H1 (cell line): Measurements from ENCODE around the gene NUBP2. TPM values are rescaled to one million over a fixed set of nuclear protein-coding genes. Genes with fewer than 3 reads are reported as not detected.

Experiments used
- CTCF ChIA-PET: fragments of 300-600 bp; sonication (Branson Sonifier 250); formaldehyde crosslinking; loops from one replicate; lab custom pipeline; 2021; ENCODE audit not compliant: partially characterized antibody; lab: Charles Lee
- POLR2A ChIA-PET: fragments of 300-600 bp; sonication (Branson Sonifier 250); formaldehyde crosslinking; loops from one replicate; lab custom pipeline; 2021; ENCODE audit warnings: inconsistent platforms; ENCODE audit not compliant: partially characterized antibody; lab: Charles Lee
- DNase-seq, 2 experiments: peaks; one replicate each; pipeline versions ENCODE4 v3.0.0 to v3.0.0-alpha.2; 2010 to 2022; ENCODE audit warnings: low spot score in 2 of 2, low read depth in 1 of 2, mixed read lengths in 1 of 2
- FAIRE-seq: peaks from 2 replicates; lab custom pipeline; 2011; peaks lifted over from hg19 to GRCh38; lab: Jason Lieb, UNC
- H2AFZ ChIP-seq: 2 replicates; pipeline ENCODE4 v1.8.1; 2012; ENCODE audit warnings: low read length, inconsistent platforms
- H2AK5ac ChIP-seq: 2 replicates; pipeline ENCODE4 v1.6.1; 2013; ENCODE audit warnings: low read depth, low read length
- H2BK120ac ChIP-seq: replicated peaks from 2 replicates; pipeline ENCODE3; 2013; ENCODE audit warnings: low read depth, low read length, inconsistent platforms
- H2BK12ac ChIP-seq: 2 replicates; pipeline ENCODE4 v1.6.1; 2013; ENCODE audit warnings: low read depth, low read length
- H2BK15ac ChIP-seq: 2 replicates; pipeline ENCODE4 v1.6.1; 2013; ENCODE audit warnings: low read length
- H2BK20ac ChIP-seq: 2 replicates; pipeline ENCODE4 v1.6.1; 2013; ENCODE audit warnings: low read length
- H2BK5ac ChIP-seq: 2 replicates; pipeline ENCODE4 v1.6.1; 2013; ENCODE audit warnings: low read depth, low read length
- H3K14ac ChIP-seq: 2 replicates; pipeline ENCODE4 v1.6.1; 2013; ENCODE audit warnings: inconsistent platforms; ENCODE audit not compliant: insufficient read length
- H3K18ac ChIP-seq: 2 replicates; pipeline ENCODE4 v1.6.1; 2013; ENCODE audit warnings: low read length; ENCODE audit errors: extremely low read depth
- H3K23ac ChIP-seq: 2 replicates; pipeline ENCODE4 v1.6.1; 2013; ENCODE audit warnings: inconsistent platforms; ENCODE audit not compliant: insufficient read length
- H3K23me2 ChIP-seq: 2 replicates; pipeline ENCODE4 v1.6.1; 2013; ENCODE audit warnings: low read depth, low read length
- H3K27ac ChIP-seq: 2 replicates; pipeline ENCODE4 v1.6.1; 2011; ENCODE audit warnings: low read depth, low read length, inconsistent platforms
- H3K27me3 ChIP-seq, 4 experiments: replicated peaks in 1 of 4; 1 replicate in 1 of 4; 2 replicates in 3 of 4; pipeline versions ENCODE4 v1.6.1 to v1.8.1; 2011 to 2013; ENCODE audit warnings: low read length in 3 of 4, mild to moderate bottlenecking in 3 of 4, inconsistent platforms in 2 of 4, mixed read lengths in 2 of 4, moderate library complexity in 1 of 4; ENCODE audit not compliant: control insufficient read depth in 3 of 4, insufficient read depth in 3 of 4; ENCODE audit errors: extremely low read depth in 1 of 4
- H3K36me3 ChIP-seq, 4 experiments: 2 replicates each; pipeline versions ENCODE4 v1.6.1 to v1.8.1; 2011 to 2013; ENCODE audit warnings: mild to moderate bottlenecking in 4 of 4, low read length in 3 of 4, moderate library complexity in 2 of 4, control low read depth in 1 of 4, inconsistent platforms in 1 of 4; ENCODE audit not compliant: insufficient read depth in 4 of 4, control insufficient read depth in 2 of 4
- H3K4ac ChIP-seq: replicated peaks from 2 replicates; pipeline ENCODE3; 2013; ENCODE audit warnings: low read length, low read depth, mixed read lengths, inconsistent platforms; ENCODE audit not compliant: insufficient read length
- H3K4me1 ChIP-seq, 4 experiments: replicated peaks in 1 of 4; 1 replicate in 1 of 4; 2 replicates in 3 of 4; pipeline versions ENCODE4 v1.6.1 to v1.8.1; 2011 to 2013; ENCODE audit warnings: low read length in 3 of 4, inconsistent platforms in 2 of 4, mixed read lengths in 1 of 4; ENCODE audit not compliant: insufficient read depth in 4 of 4, control insufficient read depth in 3 of 4
- H3K4me2 ChIP-seq, 2 experiments: 2 replicates each; pipeline versions ENCODE4 v1.6.1 to v1.8.1; 2011 to 2013; ENCODE audit warnings: low read depth in 2 of 2, low read length in 2 of 2, control low read depth in 1 of 2, inconsistent platforms in 1 of 2, mild to moderate bottlenecking in 1 of 2; ENCODE audit not compliant: insufficient read depth in 1 of 2
- H3K4me3 ChIP-seq, 4 experiments: fragments of 200-600, 300-600 bp in 1 of 4; sonication (generic), shearing (Covaris generic), sonication (Bioruptor Twin) in 1 of 4; 2 replicates each; pipeline versions ENCODE4 v1.5.1 to v1.8.1; 2011 to 2016; ENCODE audit warnings: low read length in 4 of 4, low read depth in 3 of 4, control low read depth in 2 of 4, inconsistent platforms in 2 of 4, mild to moderate bottlenecking in 2 of 4, mixed read lengths in 1 of 4, moderate library complexity in 1 of 4; ENCODE audit not compliant: insufficient read depth in 2 of 4; ENCODE audit errors: extremely low read depth in 1 of 4
- H3K56ac ChIP-seq: replicated peaks from 2 replicates; pipeline ENCODE3; 2013; ENCODE audit warnings: low read depth, mild to moderate bottlenecking, mixed read lengths, low read length, inconsistent platforms; ENCODE audit not compliant: insufficient read length
- H3K79me1 ChIP-seq: 2 replicates; pipeline ENCODE4 v1.6.1; 2013; ENCODE audit warnings: low read depth, low read length, control low read depth
- H3K79me2 ChIP-seq, 2 experiments: 2 replicates each; pipeline versions ENCODE4 v1.6.1 to v1.8.1; 2012 to 2013; ENCODE audit warnings: low read length in 2 of 2, mild to moderate bottlenecking in 2 of 2, inconsistent platforms in 1 of 2; ENCODE audit not compliant: insufficient read depth in 2 of 2, control insufficient read depth in 1 of 2
- H3K9ac ChIP-seq, 4 experiments: replicated peaks in 1 of 4; 1 replicate in 1 of 4; 2 replicates in 3 of 4; pipeline versions ENCODE4 v1.6.1 to v1.8.1; 2011 to 2013; ENCODE audit warnings: low read depth in 3 of 4, low read length in 3 of 4, control low read depth in 2 of 4, mild to moderate bottlenecking in 2 of 4, moderate library complexity in 2 of 4, inconsistent platforms in 1 of 4; ENCODE audit errors: extremely low read depth in 1 of 4
- H3K9me3 ChIP-seq, 2 experiments: 2 replicates each; pipeline versions ENCODE4 v1.6.1 to v1.8.1; 2012 to 2013; ENCODE audit warnings: mild to moderate bottlenecking in 2 of 2, moderate library complexity in 2 of 2, control low read depth in 1 of 2, inconsistent platforms in 1 of 2, low read depth in 1 of 2, low read length in 1 of 2, mixed read lengths in 1 of 2; ENCODE audit not compliant: insufficient read depth in 2 of 2
- H4K20me1 ChIP-seq, 2 experiments: replicated peaks in 1 of 2; 2 replicates each; pipeline versions ENCODE3 to v1.8.1; 2011 to 2013; ENCODE audit warnings: inconsistent platforms in 2 of 2, low read length in 2 of 2, mild to moderate bottlenecking in 1 of 2; ENCODE audit not compliant: insufficient read depth in 2 of 2, control insufficient read depth in 1 of 2
- H4K5ac ChIP-seq: 2 replicates; pipeline ENCODE4 v1.6.1; 2013; ENCODE audit warnings: low read length, low read depth, mixed read lengths, inconsistent platforms; ENCODE audit not compliant: insufficient read length
- H4K8ac ChIP-seq: 2 replicates; pipeline ENCODE4 v1.8.0; 2013; ENCODE audit warnings: mild to moderate bottlenecking, moderate library complexity, low read length, inconsistent platforms; ENCODE audit not compliant: insufficient read depth; ENCODE audit errors: extremely low read depth
- H4K91ac ChIP-seq: replicated peaks from 2 replicates; pipeline ENCODE3; 2013; ENCODE audit warnings: low read length, mixed read lengths, inconsistent platforms; ENCODE audit not compliant: insufficient read length
- POLR2A ChIP-seq, 2 experiments: IDR thresholded peaks; 1 replicate in 1 of 2; 2 replicates in 1 of 2; pipeline ENCODE4 v1.6.1; 2011; ENCODE audit warnings: low read depth in 2 of 2, low read length in 2 of 2, mild to moderate bottlenecking in 2 of 2; ENCODE audit errors: control extremely low read depth in 1 of 2
- RAD21 ChIP-seq, 2 experiments: IDR thresholded peaks in 1 of 2; conservative IDR thresholded peaks in 1 of 2; 2 replicates each; pipeline ENCODE4 v1.6.1; 2011; ENCODE audit warnings: low read depth in 2 of 2, low read length in 2 of 2, improper control_type of control experiment in 1 of 2, inconsistent platforms in 1 of 2, mild to moderate bottlenecking in 1 of 2, moderate library complexity in 1 of 2
- RFX5 ChIP-seq: IDR thresholded peaks from 2 replicates; pipeline ENCODE4 v1.6.1; 2011; ENCODE audit warnings: low read depth, low read length, improper control_type of control experiment, borderline replicate concordance
- RXRA ChIP-seq: IDR thresholded peaks from 2 replicates; pipeline ENCODE4 v1.6.1; 2011; ENCODE audit warnings: low read depth, mild to moderate bottlenecking, low read length, moderate library complexity; ENCODE audit not compliant: insufficient read depth
- WGBS, 2 experiments: shearing (Covaris generic) in 1 of 2; methylation state at CpG; one replicate each; pipeline versions ENCODE4 v1.1.6 to v1.1.7; 2013 to 2015; ENCODE audit warnings: low lambda C conversion rate in 2 of 2, mixed read lengths in 2 of 2, inconsistent platforms in 1 of 2, low coverage in 1 of 2, missing lambda C conversion rate in 1 of 2; ENCODE audit not compliant: insufficient replicate concordance in 2 of 2, insufficient coverage in 1 of 2, insufficient read length in 1 of 2; ENCODE audit errors: extremely low coverage in 1 of 2, missing lambda C conversion rate in 1 of 2; 5-methylcytosine and 5-hydroxymethylcytosine counted together
- polyA plus RNA-seq, 7 experiments: library from polyadenylated mRNA; depleted of rRNA in 3 of 7; stranded (reverse) in 5 of 7; unstranded in 2 of 7; fragments of >200 nt in 5 of 7; fragments of 200-250 nt in 2 of 7; gene quantifications; 1 replicate in 5 of 7; 2 replicates in 1 of 7; 4 replicates in 1 of 7; pipeline versions ENCODE4 v1.2.1 to v1.2.3, GENCODE V29; 2011 to 2013; ENCODE audit warnings: missing spikeins in 2 of 7, mixed read lengths in 2 of 7
- total RNA-seq: library from RNA; stranded (reverse); fragmentation: NEBNext Ultra II Directional; extraction: Animal tissue kit (Norgen Biotek cat#: 25700); gene quantifications from 2 replicates; pipeline ENCODE4 v1.2.1, GENCODE V29; 2021
- TF ChIP-seq, protein P1 (sequence below): IDR thresholded peaks from 2 replicates; pipeline ENCODE4 v1.6.1; 2012; ENCODE audit warnings: low read length, inconsistent platforms
- TF ChIP-seq, protein P2 (sequence below), 3 experiments: IDR thresholded peaks; 1 replicate in 2 of 3; 2 replicates in 1 of 3; pipeline versions ENCODE4 v1.5.1 to v1.6.1; 2011; ENCODE audit warnings: low read length in 3 of 3, mild to moderate bottlenecking in 3 of 3, inconsistent platforms in 2 of 3, low read depth in 1 of 3, moderate library complexity in 1 of 3; ENCODE audit not compliant: insufficient read depth in 1 of 3; ENCODE audit errors: control extremely low read depth in 1 of 3

The NUBP2 gene
- total and polyA plus RNA-seq, 2 of the 8 experiments (the other 6 are each of a cell fraction or from before 2014, with no cell fraction given), result 70.3 to 96.9 TPM

DNA sequence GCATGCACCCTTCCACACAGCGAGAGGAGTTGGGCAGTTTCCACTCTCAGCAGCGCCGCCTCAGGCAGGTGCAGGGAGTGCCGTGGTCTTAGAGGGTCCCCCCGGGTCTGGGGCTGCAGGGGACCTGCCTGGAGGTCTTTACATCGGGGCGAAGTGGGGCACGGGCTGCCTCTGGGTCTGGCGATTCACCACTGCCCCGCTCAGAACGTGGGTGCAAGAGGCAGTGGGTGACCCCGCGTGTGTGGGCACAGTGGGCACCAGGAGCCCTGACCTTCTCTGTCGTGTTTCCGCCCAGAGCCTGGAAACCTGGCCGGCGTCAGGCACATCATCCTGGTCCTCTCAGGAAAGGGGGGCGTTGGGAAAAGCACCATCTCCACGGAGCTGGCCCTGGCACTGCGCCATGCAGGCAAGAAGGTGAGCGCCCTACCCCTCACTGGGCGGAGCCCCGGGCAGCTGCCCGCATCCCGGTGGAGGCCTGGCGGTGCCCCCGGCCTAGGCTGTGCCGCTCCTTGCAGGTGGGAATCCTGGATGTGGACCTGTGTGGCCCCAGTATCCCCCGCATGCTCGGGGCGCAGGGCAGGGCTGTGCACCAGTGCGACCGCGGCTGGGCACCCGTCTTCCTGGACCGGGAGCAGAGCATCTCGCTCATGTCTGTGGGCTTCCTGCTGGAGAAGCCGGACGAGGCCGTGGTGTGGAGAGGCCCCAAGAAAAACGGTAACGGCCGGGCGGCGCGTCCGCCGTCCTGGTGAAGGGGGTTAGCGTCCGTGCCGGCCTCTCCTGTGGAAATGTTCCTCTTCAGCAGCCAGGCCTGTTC, 3.7 kb downstream of the NUBP2 start:
- Histone ChIP-seq H2BK120ac (no peak overlapping the region), H3K56ac (no peak overlapping the region), H3K27ac (no peak overlapping the region), H3K4me2 (no peak overlapping the region), H2AFZ (no peak overlapping the region), H3K79me2 (peaks cover 0 to 35% of the 10 kb centered on the region in 2 experiments; a peak in 3 of 4 replicates), H3K18ac (no peak overlapping the region), H4K91ac (no peak overlapping the region), H3K36me3 (peaks cover 0 to 40% (median 2%) of the 10 kb centered on the region in 4 experiments; a peak in 4 of 8 replicates), H4K5ac (no peak overlapping the region), H4K8ac (no peak overlapping the region; the same call in 1 of the 2 replicates), H4K20me1 (peaks cover 20 to 21% of the 10 kb centered on the region in 2 experiments), H3K4me1 (peaks cover 0 to 2% (median under 1%) of the 10 kb centered on the region in 4 experiments; a peak in 4 of 7 replicates), H3K9ac (no peak overlapping the region), H3K79me1 (peaks cover 13% of the 10 kb centered on the region; the same call in 1 of the 2 replicates), H3K23me2 (peaks cover 3% of the 10 kb centered on the region; the same call in 1 of the 2 replicates), H2BK5ac (no peak overlapping the region), H3K27me3 (no peaks in the 10 kb centered on the region), H3K4me3 (no peak overlapping the region), H3K23ac (no peak overlapping the region), H2BK20ac (no peak overlapping the region), H2BK15ac (no peak overlapping the region), H2BK12ac (no peak overlapping the region), H3K4ac (no peak overlapping the region), H3K14ac (no peak overlapping the region), H3K9me3 (no peaks in the 10 kb centered on the region), H2AK5ac (no peak overlapping the region)
- CTCF ChIA-PET, result interaction anchor here (1.4 kb wide), 1 partner anchor 12 kb away, joined by 4 read pairs; no protein-coding TSS in a partner anchor
- 90% methylated on average over 39 of the region's 51 CpGs; no CpG with 5 or more reads in 1 of the 2 experiments for WGBS, 2 experiments
- POLR2A ChIA-PET, result interaction anchor here (1.6 to 4.0 kb wide), 3 partner anchors 11 to 18 kb away, joined by 3 to 13 read pairs (median 5); partner anchors contain the start of gene NME3
- DNase-seq (peak in 1 of 2 experiments; percentile 62), FAIRE-seq (no peak)
- TF ChIP-seq, protein P1, sequence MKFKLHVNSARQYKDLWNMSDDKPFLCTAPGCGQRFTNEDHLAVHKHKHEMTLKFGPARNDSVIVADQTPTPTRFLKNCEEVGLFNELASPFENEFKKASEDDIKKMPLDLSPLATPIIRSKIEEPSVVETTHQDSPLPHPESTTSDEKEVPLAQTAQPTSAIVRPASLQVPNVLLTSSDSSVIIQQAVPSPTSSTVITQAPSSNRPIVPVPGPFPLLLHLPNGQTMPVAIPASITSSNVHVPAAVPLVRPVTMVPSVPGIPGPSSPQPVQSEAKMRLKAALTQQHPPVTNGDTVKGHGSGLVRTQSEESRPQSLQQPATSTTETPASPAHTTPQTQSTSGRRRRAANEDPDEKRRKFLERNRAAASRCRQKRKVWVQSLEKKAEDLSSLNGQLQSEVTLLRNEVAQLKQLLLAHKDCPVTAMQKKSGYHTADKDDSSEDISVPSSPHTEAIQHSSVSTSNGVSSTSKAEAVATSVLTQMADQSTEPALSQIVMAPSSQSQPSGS, result no peak
- TF ChIP-seq POLR2A (IDR thresholded peaks at IDR 0.05; ENCODE audit: control extremely low read depth in 1 of 2, low read depth in 2 of 2, low read length in 2 of 2) (no peak), RXRA (no peak), RFX5 (no peak), RAD21 (IDR thresholded peaks at IDR 0.05 in 1 of 2, conservative IDR thresholded peaks at IDR 0.05 in 1 of 2; ENCODE audit: low read depth in 2 of 2, low read length in 2 of 2) (peak in 1 of 2 experiments; percentile 17; a peak in 1 of 4 replicates)
- TF ChIP-seq, protein P2, sequence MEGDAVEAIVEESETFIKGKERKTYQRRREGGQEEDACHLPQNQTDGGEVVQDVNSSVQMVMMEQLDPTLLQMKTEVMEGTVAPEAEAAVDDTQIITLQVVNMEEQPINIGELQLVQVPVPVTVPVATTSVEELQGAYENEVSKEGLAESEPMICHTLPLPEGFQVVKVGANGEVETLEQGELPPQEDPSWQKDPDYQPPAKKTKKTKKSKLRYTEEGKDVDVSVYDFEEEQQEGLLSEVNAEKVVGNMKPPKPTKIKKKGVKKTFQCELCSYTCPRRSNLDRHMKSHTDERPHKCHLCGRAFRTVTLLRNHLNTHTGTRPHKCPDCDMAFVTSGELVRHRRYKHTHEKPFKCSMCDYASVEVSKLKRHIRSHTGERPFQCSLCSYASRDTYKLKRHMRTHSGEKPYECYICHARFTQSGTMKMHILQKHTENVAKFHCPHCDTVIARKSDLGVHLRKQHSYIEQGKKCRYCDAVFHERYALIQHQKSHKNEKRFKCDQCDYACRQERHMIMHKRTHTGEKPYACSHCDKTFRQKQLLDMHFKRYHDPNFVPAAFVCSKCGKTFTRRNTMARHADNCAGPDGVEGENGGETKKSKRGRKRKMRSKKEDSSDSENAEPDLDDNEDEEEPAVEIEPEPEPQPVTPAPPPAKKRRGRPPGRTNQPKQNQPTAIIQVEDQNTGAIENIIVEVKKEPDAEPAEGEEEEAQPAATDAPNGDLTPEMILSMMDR (IDR thresholded peaks at IDR 0.05; ENCODE audit: control extremely low read depth in 1 of 3, insufficient read depth in 1 of 3, low read depth in 1 of 3, low read length in 3 of 3), result peak; percentile 9 to 62 (median 36); a peak in 3 of 4 replicates
